Measurements from ENCODE around the gene TRMU.

- TF ChIP-seq GATA3 (IDR thresholded peaks at IDR 0.05; ENCODE audit: low read depth, low read length): no peak
- no peak for TF ChIP-seq GATA2 (IDR thresholded peaks at IDR 0.05; ENCODE audit: low read depth, low read length)
Observed at GRCh38 chr22:46371623-46372226, 36.2 kb downstream of the TRMU start.

Measured in SH-SY5Y (cell line).